Measurements from ENCODE around the gene CERCAM. TPM values are rescaled to one million over a fixed set of nuclear protein-coding genes. Genes with fewer than 3 reads are reported as not detected.

Gene CERCAM
- total RNA-seq, result 10 to 100 TPM; 18.2 to 28.5 (median 19.8) TPM
- 1 to 10 TPM; 4.2 to 7.1 (median 4.6) TPM for polyA plus RNA-seq

GRCh38 chr9:128420651-128421481, at the start of gene CERCAM:
CERCAM (plus strand) TSS chr9:128420857; CDS start chr9:128420878, 21 bp downstream.
- Histone ChIP-seq H3K27me3 (peaks cover 0 to 8% (median 0%) of the 10 kb centered on the region in 3 donors), H3K4me1 (peaks cover 0 to 27% (median 24%) of the 10 kb centered on the region in 4 donors), H3K4me3 (peak within 1 kb of the TSS; percentile 74 to 100 (median 94)), H3K36me3 (peaks cover 0 to 9% (median 4%) of the 10 kb centered on the region in 4 donors), H3K27ac (peak within 1 kb of the TSS; percentile 75 to 92 (median 86)), H3K9me3 (no peaks in the 10 kb centered on the region)
- WGBS, 2 donors, result 1% methylated on average over 59 of the region's 59 CpGs
- TF ChIP-seq POLR2A (IDR thresholded peaks at IDR 0.05) (no peak), CTCF (IDR thresholded peaks at IDR 0.05) (no peak), POLR2AphosphoS5 (IDR thresholded peaks at IDR 0.05) (no peak), EP300 (IDR thresholded peaks at IDR 0.05) (no peak)
- intact Hi-C loops (cut with DNase I), result loop anchor here (1.0 kb wide), 1 partner anchor 59 kb away; no protein-coding TSS in a partner anchor
- peak; percentile 78 for DNase-seq

- Histone ChIP-seq H3K27me3 (no peaks in the 10 kb centered on the region), H3K4me1 (peaks cover 0 to 32% (median 23%) of the 10 kb centered on the region in 4 donors), H3K4me3 (peak overlapping the region; percentile 52 to 75 (median 72)), H3K36me3 (peaks cover 0 to 15% (median 0%) of the 10 kb centered on the region in 4 donors), H3K9me3 (no peaks in the 10 kb centered on the region), H3K27ac (peak overlapping the region; percentile 88 to 95 (median 94))
- WGBS, 2 donors, result 0% methylated on average over 10 of the region's 10 CpGs
- DNase-seq, result no peak
- intact Hi-C loops (cut with DNase I), result loop anchor here (2.0 to 5.0 kb wide), 2 partner anchors 31 to 181 kb away; partner anchors contain the start of genes SLC27A4 and SPTAN1
- TF ChIP-seq CTCF (IDR thresholded peaks at IDR 0.05) (no peak), EP300 (IDR thresholded peaks at IDR 0.05) (no peak), POLR2AphosphoS5 (IDR thresholded peaks at IDR 0.05) (no peak), POLR2A (IDR thresholded peaks at IDR 0.05) (no peak)
Measured at GRCh38 chr9:128371630-128372117, 49.0 kb upstream of the CERCAM start.

- intact Hi-C loops (cut with DNase I), result loop anchor here (5.0 kb wide), 1 partner anchor 180 kb away; the partner anchor contains the start of gene SPTAN1
- no peak for TF ChIP-seq POLR2A (IDR thresholded peaks at IDR 0.05)
- no peak for TF ChIP-seq CTCF (IDR thresholded peaks at IDR 0.05)
- TF ChIP-seq EP300 (IDR thresholded peaks at IDR 0.05), result no peak
- TF ChIP-seq POLR2AphosphoS5 (IDR thresholded peaks at IDR 0.05), result no peak
- H3K27me3 ChIP-seq, result no peaks in the 10 kb centered on the region
- no peaks in the 10 kb centered on the region for H3K9me3 ChIP-seq
- DNase-seq, result no peak
- H3K4me3 ChIP-seq, result peak overlapping the region; percentile 52 to 75 (median 72)
- peaks cover 0 to 32% (median 23%) of the 10 kb centered on the region in 4 donors for H3K4me1 ChIP-seq
- WGBS, 2 donors, result 12 to 32% methylated on average over 4 of the region's 4 CpGs
- H3K27ac ChIP-seq, result peak overlapping the region; percentile 88 to 95 (median 94)
- peaks cover 0 to 15% (median 0%) of the 10 kb centered on the region in 4 donors for H3K36me3 ChIP-seq
Measured at GRCh38 chr9:128372188-128372641, 48.4 kb upstream of the CERCAM start.

- WGBS, 2 donors, result 84 to 88% methylated on average over 1 of the region's 1 CpG
- DNase-seq, result no peak
- peaks cover 0 to 18% (median 0%) of the 10 kb centered on the region in 4 donors for H3K36me3 ChIP-seq
- peaks cover 0 to 32% (median 23%) of the 10 kb centered on the region in 4 donors for H3K4me1 ChIP-seq
- H3K9me3 ChIP-seq, result no peaks in the 10 kb centered on the region
- peak overlapping the region in 2 of 4 donors; percentile 92 to 95 for H3K27ac ChIP-seq
- no peaks in the 10 kb centered on the region for H3K27me3 ChIP-seq
- H3K4me3 ChIP-seq, result no peak overlapping the region
- TF ChIP-seq CTCF (IDR thresholded peaks at IDR 0.05) (no peak), EP300 (IDR thresholded peaks at IDR 0.05) (no peak), POLR2AphosphoS5 (IDR thresholded peaks at IDR 0.05) (no peak)
- intact Hi-C loops (cut with DNase I), result loop anchor here (5.0 kb wide), 1 partner anchor 180 kb away; the partner anchor contains the start of gene SPTAN1
Measured at GRCh38 chr9:128372784-128373183, 47.9 kb upstream of the CERCAM start.

Measured in sigmoid colon (tissue), 7 donors.